ACC112 (cell line): ENCODE measurements around the gene SDK1.

ENCODE experiments used
- H2AFZ ChIP-seq: fragments of 200-600 bp; sonication (generic); one replicate; pipeline ENCODE4 v1.6.0; 2017; ENCODE audit warnings: antibody characterized with exemption, low read length; ENCODE audit not compliant: unreplicated experiment
- H3K27ac ChIP-seq: fragments of 200-600 bp; sonication (generic); 2 replicates; pipeline ENCODE4 v1.5.1; 2014; ENCODE audit warnings: low read depth, mild to moderate bottlenecking, antibody characterized with exemption, low read length, moderate library complexity
- H3K27me3 ChIP-seq: fragments of 200-600 bp; sonication (generic); 2 replicates; pipeline ENCODE4 v1.6.1; 2014; ENCODE audit warnings: mild to moderate bottlenecking, antibody characterized with exemption, low read length, moderate library complexity, mixed read lengths; ENCODE audit not compliant: insufficient read depth
- H3K36me3 ChIP-seq: fragments of 200-600 bp; sonication (generic); 2 replicates; pipeline ENCODE4 v1.6.1; 2016; ENCODE audit warnings: mild to moderate bottlenecking, antibody characterized with exemption, low read length, moderate library complexity, mixed read lengths; ENCODE audit not compliant: insufficient read depth
- H3K4me1 ChIP-seq: fragments of 200-600 bp; sonication (generic); one replicate; pipeline ENCODE4 v1.6.1; 2016; ENCODE audit warnings: low read length, mixed read lengths; ENCODE audit not compliant: insufficient read depth, unreplicated experiment, control insufficient read depth
- H3K4me3 ChIP-seq: fragments of 200-600 bp; sonication (generic); 2 replicates; pipeline ENCODE4 v1.5.1; 2014; ENCODE audit warnings: mild to moderate bottlenecking, low read depth, low read length
- H3K79me2 ChIP-seq: fragments of 200-600 bp; sonication (generic); one replicate; pipeline ENCODE4 v1.6.0; 2016; ENCODE audit warnings: low read length; ENCODE audit not compliant: control insufficient read depth, unreplicated experiment, insufficient read depth

The SDK1 gene

DNA sequence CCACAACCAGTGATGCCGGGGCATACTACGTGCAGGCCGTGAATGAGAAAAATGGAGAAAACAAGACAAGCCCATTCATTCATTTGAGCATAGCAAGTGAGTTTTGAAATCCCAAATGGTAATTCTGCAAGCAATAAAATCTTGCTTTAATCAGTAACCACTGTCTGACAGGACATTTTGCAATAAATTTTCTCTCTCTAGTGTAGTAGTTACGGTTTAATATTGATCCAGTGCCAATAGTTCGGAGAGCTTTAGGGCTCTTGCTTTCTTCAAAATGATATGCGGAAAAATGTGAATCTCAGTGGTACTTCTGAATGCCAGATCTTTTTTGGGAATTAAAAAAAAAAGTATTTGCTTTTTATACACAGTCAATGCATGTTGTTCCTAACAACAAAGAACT is 520.4 kb downstream of the SDK1 start:
- H2AFZ ChIP-seq, result no peak overlapping the region
- H3K27me3 ChIP-seq, result no peaks in the 10 kb centered on the region

DNA sequence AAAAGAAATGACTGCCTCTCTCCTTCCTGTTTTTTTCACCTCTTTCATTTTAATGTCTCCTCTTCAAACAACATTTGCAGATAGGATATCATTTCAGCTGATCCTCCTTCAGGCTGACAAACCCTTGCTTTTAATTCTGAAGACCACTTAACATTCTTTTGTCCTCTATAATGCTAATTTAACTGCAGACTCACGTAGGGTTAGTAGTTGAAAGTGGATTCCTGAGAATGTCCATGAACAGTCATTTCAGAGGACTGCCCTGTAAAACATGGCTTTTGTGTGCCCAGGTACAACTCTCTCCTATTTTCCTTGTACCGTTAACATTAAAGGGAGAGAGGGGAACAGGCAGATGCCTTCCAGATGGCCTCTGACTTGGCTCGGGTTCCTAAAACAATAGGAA is 524.4 kb downstream of the SDK1 start:
- Histone ChIP-seq H3K27ac (no peak overlapping the region), H3K36me3 (no peaks in the 10 kb centered on the region), H3K79me2 (no peaks in the 10 kb centered on the region), H3K4me3 (no peak overlapping the region), H2AFZ (no peak overlapping the region), H3K27me3 (no peaks in the 10 kb centered on the region), H3K4me1 (no peaks in the 10 kb centered on the region)

More for the DNA sequence above, 520.4 kb downstream of the SDK1 start:
- H3K27ac ChIP-seq, result no peak overlapping the region
- H3K36me3 ChIP-seq, result no peaks in the 10 kb centered on the region
- H3K79me2 ChIP-seq, result no peaks in the 10 kb centered on the region
- H3K4me3 ChIP-seq, result no peak overlapping the region
- no peaks in the 10 kb centered on the region for H3K4me1 ChIP-seq

DNA sequence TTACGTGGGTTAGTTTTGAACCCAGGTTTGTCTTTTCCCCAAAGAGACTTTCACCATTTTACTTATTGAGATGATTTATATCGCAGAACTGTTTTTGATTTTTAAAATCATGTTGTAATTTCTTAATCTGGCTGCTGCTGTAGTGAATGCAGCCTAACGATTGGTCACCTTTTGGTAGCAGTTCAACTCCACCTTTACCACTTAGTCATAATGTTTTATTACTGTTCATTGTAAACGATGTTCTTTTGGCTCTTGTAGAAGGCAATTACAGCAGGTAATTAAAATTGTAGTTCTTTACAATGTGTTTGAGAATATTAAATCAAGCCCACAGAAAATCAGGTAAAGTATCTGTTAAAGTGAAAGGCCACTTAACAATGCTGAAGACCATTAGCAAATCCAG is 531.1 kb downstream of the SDK1 start:
- Histone ChIP-seq H3K36me3 (no peaks in the 10 kb centered on the region), H3K4me3 (no peak overlapping the region), H2AFZ (no peak overlapping the region), H3K27ac (no peak overlapping the region), H3K27me3 (no peaks in the 10 kb centered on the region), H3K79me2 (no peaks in the 10 kb centered on the region), H3K4me1 (no peaks in the 10 kb centered on the region)

DNA sequence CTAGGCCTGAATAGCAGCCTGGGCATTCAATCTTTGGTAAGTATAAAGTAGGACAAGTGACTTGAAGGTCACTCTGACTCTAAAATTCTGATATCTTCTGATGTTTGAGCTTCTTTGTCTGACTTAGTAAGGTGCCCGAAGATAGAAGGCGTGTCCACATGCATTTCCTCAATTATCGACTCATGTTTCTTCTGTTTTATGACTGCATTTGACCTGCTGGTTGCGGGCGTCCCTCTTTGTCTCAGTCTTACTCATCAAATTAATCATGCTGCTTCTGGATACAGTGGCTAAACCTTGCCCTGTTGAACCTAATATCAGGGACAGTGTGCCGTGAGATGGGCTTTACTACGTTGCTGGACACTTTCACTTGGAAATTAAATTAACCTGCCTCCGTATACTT is 534.1 kb downstream of the SDK1 start:
- Histone ChIP-seq H3K4me1 (no peaks in the 10 kb centered on the region), H3K27me3 (no peaks in the 10 kb centered on the region), H3K4me3 (no peak overlapping the region), H2AFZ (no peak overlapping the region), H3K36me3 (no peaks in the 10 kb centered on the region), H3K27ac (no peak overlapping the region), H3K79me2 (no peaks in the 10 kb centered on the region)

DNA sequence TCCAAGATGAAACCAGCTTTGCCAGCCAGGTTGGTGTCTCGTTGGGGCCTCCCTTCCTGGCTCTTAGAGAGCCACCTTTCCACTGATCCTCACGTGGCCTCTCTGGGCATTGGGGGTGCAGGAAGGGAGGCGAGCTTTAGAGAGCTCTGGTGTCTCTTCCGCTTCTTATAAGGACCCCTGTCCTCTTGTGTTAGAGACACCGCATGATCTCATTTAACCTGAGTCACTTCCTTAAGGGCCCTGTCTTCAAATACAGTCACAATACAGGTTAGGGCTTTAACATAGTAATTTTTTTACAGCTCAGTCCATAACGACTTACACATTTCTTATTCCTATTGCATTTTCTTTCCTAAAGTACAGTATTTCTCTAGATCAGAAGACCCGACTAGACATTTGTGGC is 535.8 kb downstream of the SDK1 start:
- H3K79me2 ChIP-seq, result no peaks in the 10 kb centered on the region
- no peak overlapping the region for H2AFZ ChIP-seq
- H3K4me1 ChIP-seq, result no peaks in the 10 kb centered on the region
- no peaks in the 10 kb centered on the region for H3K27me3 ChIP-seq
- no peak overlapping the region for H3K4me3 ChIP-seq
- no peak overlapping the region for H3K27ac ChIP-seq
- H3K36me3 ChIP-seq, result no peaks in the 10 kb centered on the region

DNA sequence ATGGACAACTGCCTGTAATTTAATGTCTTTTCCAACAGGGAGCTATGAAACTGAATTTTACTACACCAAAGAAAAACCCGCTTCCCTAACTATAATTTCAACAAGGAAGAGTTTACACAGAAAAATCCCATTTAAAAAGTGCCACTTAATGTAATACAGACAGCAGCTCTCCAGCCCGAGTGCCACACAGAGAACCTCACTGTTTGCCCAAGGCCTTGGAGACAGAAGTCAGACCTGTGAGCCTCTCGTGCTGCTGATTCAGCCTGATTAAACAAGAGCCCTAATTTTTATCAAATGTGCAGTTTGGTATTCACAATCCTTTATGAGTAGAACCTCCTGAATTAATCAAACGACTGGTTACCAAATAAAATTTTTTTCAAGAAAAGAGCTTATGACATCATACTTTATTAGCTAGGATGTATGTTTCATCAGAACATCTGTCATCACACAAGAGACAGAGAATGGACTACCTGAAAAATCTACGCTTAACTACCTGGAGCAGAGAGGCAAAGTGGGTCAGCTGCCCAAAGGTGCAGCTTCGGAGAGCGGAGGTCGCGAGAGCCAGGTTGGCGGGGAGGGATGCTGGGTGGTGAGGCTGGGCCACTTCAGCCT is 543.6 kb downstream of the SDK1 start:
- Histone ChIP-seq H3K27me3 (no peaks in the 10 kb centered on the region), H3K27ac (no peak overlapping the region), H3K36me3 (no peaks in the 10 kb centered on the region), H3K4me1 (no peaks in the 10 kb centered on the region), H3K79me2 (no peaks in the 10 kb centered on the region), H2AFZ (no peak overlapping the region), H3K4me3 (no peak overlapping the region)

DNA sequence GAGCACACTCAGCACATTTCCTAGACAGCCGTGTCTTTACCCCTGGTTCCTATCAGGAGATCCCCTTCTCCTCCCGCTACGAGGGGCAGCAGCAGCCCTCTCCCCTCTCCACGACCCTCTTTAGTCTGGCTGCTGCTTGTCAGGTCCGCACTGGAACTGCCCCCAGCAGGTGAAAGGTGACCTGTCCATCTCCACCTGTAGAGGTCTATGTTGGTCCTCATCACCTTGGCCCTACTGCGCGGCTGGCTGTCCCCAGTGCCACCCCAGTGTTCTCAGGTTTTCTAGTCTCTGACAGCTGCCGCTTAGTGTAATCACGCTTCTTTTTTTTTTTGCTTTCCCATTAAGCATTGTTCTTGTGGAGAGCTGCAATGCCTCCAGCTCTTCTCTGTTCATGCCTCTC is 545.7 kb downstream of the SDK1 start:
- Histone ChIP-seq H3K4me3 (no peak overlapping the region), H2AFZ (no peak overlapping the region), H3K36me3 (no peaks in the 10 kb centered on the region), H3K4me1 (no peaks in the 10 kb centered on the region), H3K27ac (no peak overlapping the region), H3K27me3 (no peaks in the 10 kb centered on the region), H3K79me2 (no peaks in the 10 kb centered on the region)

DNA sequence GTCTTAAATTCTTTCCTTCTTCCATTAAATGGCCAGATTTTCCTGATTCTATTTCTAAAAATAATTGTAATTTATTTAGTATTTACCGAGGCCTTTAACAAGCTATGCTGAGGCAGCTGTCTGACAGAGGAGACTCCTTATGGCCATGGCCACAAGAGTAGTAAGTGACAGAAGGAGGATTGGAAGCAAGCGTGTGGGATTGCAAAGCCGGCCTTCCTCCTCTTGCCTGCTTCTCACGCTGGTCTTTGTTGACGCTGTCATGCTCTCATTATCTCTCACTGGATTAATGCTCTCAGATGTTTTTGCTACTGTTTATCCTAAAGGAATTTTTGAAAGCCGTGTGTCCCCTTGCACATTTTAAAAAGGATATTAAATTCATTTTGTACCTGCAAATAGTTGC is 546.3 kb downstream of the SDK1 start:
- Histone ChIP-seq H2AFZ (no peak overlapping the region), H3K79me2 (no peaks in the 10 kb centered on the region), H3K36me3 (no peaks in the 10 kb centered on the region), H3K4me1 (no peaks in the 10 kb centered on the region), H3K4me3 (no peak overlapping the region), H3K27me3 (no peaks in the 10 kb centered on the region), H3K27ac (no peak overlapping the region)

DNA sequence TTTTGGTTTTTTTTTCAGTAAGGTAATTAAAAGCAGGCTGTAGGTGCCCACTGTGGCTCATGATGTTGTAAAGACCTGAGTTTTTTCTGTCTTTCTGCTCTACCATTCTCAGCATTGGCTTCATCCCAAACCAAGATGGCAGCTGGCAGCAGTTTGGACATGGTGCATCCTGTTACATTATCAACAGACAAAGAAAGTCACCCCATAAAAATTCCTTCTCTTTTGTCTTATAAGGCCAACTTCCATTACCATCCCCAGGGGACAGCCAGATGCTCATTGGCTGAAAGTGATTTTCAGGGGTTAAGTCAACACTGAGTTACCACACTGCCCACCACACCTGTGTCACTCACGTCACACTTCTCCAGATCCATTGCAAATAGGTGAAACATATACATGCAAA is 558.4 kb downstream of the SDK1 start:
- Histone ChIP-seq H3K27ac (no peak overlapping the region), H3K36me3 (no peaks in the 10 kb centered on the region)

DNA sequence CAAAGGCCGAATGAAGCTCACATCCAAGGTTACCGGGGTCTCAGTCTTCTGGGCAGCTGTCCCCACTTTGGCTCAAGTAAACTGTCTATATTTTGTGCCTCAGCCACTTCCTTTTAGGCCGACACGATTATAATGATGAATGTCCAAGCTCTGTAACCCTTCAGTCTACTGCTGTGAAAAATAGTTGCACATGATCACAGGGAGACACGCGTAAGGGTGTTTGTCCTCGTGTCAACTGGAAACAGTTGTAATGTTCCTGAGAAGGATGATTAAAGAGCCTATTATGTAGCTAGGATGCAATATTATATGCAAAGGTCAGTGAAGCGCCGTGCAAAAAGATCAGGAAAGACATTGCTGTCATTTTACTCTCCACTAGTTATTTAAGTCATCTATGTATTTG is 559.9 kb downstream of the SDK1 start:
- H3K4me1 ChIP-seq, result no peaks in the 10 kb centered on the region
- no peak overlapping the region for H2AFZ ChIP-seq
- peak overlapping the region; percentile 64; the same call in 1 of the 2 replicates for H3K27ac ChIP-seq

More for the DNA sequence above, 558.4 kb downstream of the SDK1 start:
- Histone ChIP-seq H3K79me2 (no peaks in the 10 kb centered on the region), H3K4me1 (no peaks in the 10 kb centered on the region), H3K27me3 (no peaks in the 10 kb centered on the region), H3K4me3 (no peak overlapping the region), H2AFZ (no peak overlapping the region)

DNA sequence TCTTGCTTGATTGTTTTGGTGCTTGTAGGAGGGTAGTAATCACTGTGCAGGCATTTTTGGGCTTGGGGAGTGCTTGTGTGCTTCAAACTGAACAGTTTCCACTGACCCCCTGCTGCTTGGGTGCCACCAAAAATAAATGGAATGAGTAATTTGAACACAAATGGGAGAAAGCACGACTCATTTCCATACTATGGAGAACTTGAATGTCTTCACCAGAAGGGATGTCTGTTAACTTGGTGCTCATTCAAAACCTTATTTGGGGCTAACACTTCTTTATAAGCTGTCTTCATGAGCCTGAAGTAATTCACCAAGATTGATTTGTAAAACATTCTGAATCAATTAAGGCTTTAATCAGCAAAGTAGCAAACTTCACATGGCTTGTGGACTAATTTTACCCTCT is 560.3 kb downstream of the SDK1 start:
- Histone ChIP-seq H3K27me3 (no peaks in the 10 kb centered on the region), H2AFZ (no peak overlapping the region), H3K36me3 (no peaks in the 10 kb centered on the region), H3K79me2 (no peaks in the 10 kb centered on the region), H3K27ac (peak overlapping the region; percentile 64; the same call in 1 of the 2 replicates), H3K4me1 (no peaks in the 10 kb centered on the region), H3K4me3 (no peak overlapping the region)

More for the DNA sequence above, 559.9 kb downstream of the SDK1 start:
- no peaks in the 10 kb centered on the region for H3K79me2 ChIP-seq
- H3K27me3 ChIP-seq, result no peaks in the 10 kb centered on the region
- H3K36me3 ChIP-seq, result no peaks in the 10 kb centered on the region
- no peak overlapping the region for H3K4me3 ChIP-seq
